GM18909 (cell line): Measurements from ENCODE around the gene TSEN54.

ENCODE experiments used
- ATAC-seq: cut with Tn5 transposase; IDR thresholded peaks from one replicate; pipeline ENCODE4 v1.9.1; 2021; ENCODE audit warnings: mild to moderate bottlenecking; ENCODE audit not compliant: unreplicated experiment, poor library complexity

Gene TSEN54

GRCh38 chr17:75535871-75536270, 19.5 kb downstream of the TSEN54 start:
- ATAC-seq = no peak

GRCh38 chr17:75536366-75536765, 20.0 kb downstream of the TSEN54 start:
- no peak for ATAC-seq

- ATAC-seq = no peak
Measured at GRCh38 chr17:75539967-75540729, 23.8 kb downstream of the TSEN54 start.

- ATAC-seq = no peak
Measured at GRCh38 chr17:75540923-75541503, 24.7 kb downstream of the TSEN54 start.

- no peak for ATAC-seq
Measured at GRCh38 chr17:75542229-75542628, 25.9 kb downstream of the TSEN54 start.

- no peak for ATAC-seq
Measured at GRCh38 chr17:75542728-75543336, 26.5 kb downstream of the TSEN54 start.

- ATAC-seq = no peak
Measured at GRCh38 chr17:75544250-75544649, 27.9 kb downstream of the TSEN54 start.

- ATAC-seq = no peak
Measured at GRCh38 chr17:75546181-75546580, 29.9 kb downstream of the TSEN54 start.

GRCh38 chr17:75547091-75547490, 30.8 kb downstream of the TSEN54 start:
- ATAC-seq = no peak

- ATAC-seq = no peak
Measured at GRCh38 chr17:75548813-75549212, 32.5 kb downstream of the TSEN54 start.

GRCh38 chr17:75549246-75550138, 33.2 kb downstream of the TSEN54 start:
- no peak for ATAC-seq

- no peak for ATAC-seq
Measured at GRCh38 chr17:75550139-75550465, 33.8 kb downstream of the TSEN54 start.

GRCh38 chr17:75551266-75551665, 34.9 kb downstream of the TSEN54 start:
- no peak for ATAC-seq

GRCh38 chr17:75552425-75553294, 36.3 kb downstream of the TSEN54 start:
- no peak for ATAC-seq

GRCh38 chr17:75553295-75554110, 37.2 kb downstream of the TSEN54 start:
- no peak for ATAC-seq

- no peak for ATAC-seq
Measured at GRCh38 chr17:75555679-75556153, 39.4 kb downstream of the TSEN54 start.

GRCh38 chr17:75557075-75557851, 40.9 kb downstream of the TSEN54 start:
- ATAC-seq = no peak
